ENCODE data around the gene ANO3.

The ANO3 gene

DNA sequence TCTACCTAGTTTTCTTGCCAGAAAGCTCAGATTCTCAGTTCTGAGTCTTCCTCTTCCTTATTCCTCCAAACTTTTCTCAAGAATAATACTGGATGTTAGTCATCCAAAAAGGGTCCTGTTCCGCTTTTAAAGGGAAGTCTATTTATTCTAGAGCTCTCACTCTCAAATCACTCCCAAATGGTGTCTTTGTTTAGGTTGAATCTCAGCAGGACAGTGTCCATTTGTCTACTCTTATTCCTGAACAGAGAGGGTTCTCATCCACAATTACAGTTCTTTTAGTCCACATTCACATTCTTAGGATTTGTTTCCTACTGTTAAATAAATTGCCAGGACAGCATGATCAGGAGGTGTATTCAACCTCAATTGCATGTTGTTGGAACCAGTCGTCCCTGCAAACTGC is 178.8 kb downstream of the ANO3 start:
- Histone ChIP-seq H2AFZ (no peak overlapping the region), H3K4me3 (ENCODE audit: low read depth, low read length) (no peak overlapping the region)

GRCh38 chr11:26512196-26512595 is 180.3 kb downstream of the ANO3 start:
- no peak for TF ChIP-seq CTCF (IDR thresholded peaks at IDR 0.05)
- no peak overlapping the region for H3K9ac ChIP-seq

More for the DNA sequence above, 178.8 kb downstream of the ANO3 start:
- H3K9ac ChIP-seq: no peak overlapping the region
- H3K4me1 ChIP-seq: no peaks in the 10 kb centered on the region
- no peaks in the 10 kb centered on the region for H3K36me3 ChIP-seq (ENCODE audit: control insufficient read depth, insufficient read depth, low read length)
- no peak overlapping the region for H3K4me2 ChIP-seq (ENCODE audit: low read length)
- TF ChIP-seq CTCF (IDR thresholded peaks at IDR 0.05): no peak
- H3K9me3 ChIP-seq (ENCODE audit: control insufficient read depth, low read length): no peaks in the 10 kb centered on the region
- no peaks in the 10 kb centered on the region for H3K27me3 ChIP-seq (ENCODE audit: control insufficient read depth, insufficient read depth, low read length)
- H3K79me2 ChIP-seq: no peaks in the 10 kb centered on the region
- no peak overlapping the region for H3K27ac ChIP-seq

GRCh38 chr11:26519469-26519868 is 187.5 kb downstream of the ANO3 start:
- Histone ChIP-seq H3K4me2 (ENCODE audit: low read length) (no peak overlapping the region), H3K9ac (no peak overlapping the region), H3K4me3 (ENCODE audit: low read depth, low read length) (no peak overlapping the region), H3K4me1 (no peaks in the 10 kb centered on the region), H3K27ac (no peak overlapping the region), H3K27me3 (ENCODE audit: control insufficient read depth, insufficient read depth, low read length) (no peaks in the 10 kb centered on the region), H2AFZ (no peak overlapping the region), H3K36me3 (ENCODE audit: control insufficient read depth, insufficient read depth, low read length) (no peaks in the 10 kb centered on the region), H3K79me2 (no peaks in the 10 kb centered on the region), H3K9me3 (ENCODE audit: control insufficient read depth, low read length) (no peaks in the 10 kb centered on the region)
- no peak for TF ChIP-seq CTCF (IDR thresholded peaks at IDR 0.05)

More at GRCh38 chr11:26512196-26512595, 180.3 kb downstream of the ANO3 start:
- Histone ChIP-seq H3K4me2 (ENCODE audit: low read length) (no peak overlapping the region), H3K4me3 (ENCODE audit: low read depth, low read length) (no peak overlapping the region), H2AFZ (no peak overlapping the region), H3K27ac (no peak overlapping the region), H3K4me1 (no peaks in the 10 kb centered on the region), H3K27me3 (ENCODE audit: control insufficient read depth, insufficient read depth, low read length) (no peaks in the 10 kb centered on the region), H3K9me3 (ENCODE audit: control insufficient read depth, low read length) (no peaks in the 10 kb centered on the region), H3K79me2 (no peaks in the 10 kb centered on the region), H3K36me3 (ENCODE audit: control insufficient read depth, insufficient read depth, low read length) (no peaks in the 10 kb centered on the region)

GRCh38 chr11:26522912-26523610 is 191.1 kb downstream of the ANO3 start:
- TF ChIP-seq CTCF (IDR thresholded peaks at IDR 0.05): no peak
- H2AFZ ChIP-seq: no peak overlapping the region
- H3K27ac ChIP-seq: no peak overlapping the region
- no peak overlapping the region for H3K9ac ChIP-seq
- H3K79me2 ChIP-seq: no peaks in the 10 kb centered on the region
- H3K27me3 ChIP-seq (ENCODE audit: control insufficient read depth, insufficient read depth, low read length): no peaks in the 10 kb centered on the region
- H3K36me3 ChIP-seq (ENCODE audit: control insufficient read depth, insufficient read depth, low read length): no peaks in the 10 kb centered on the region
- H3K9me3 ChIP-seq (ENCODE audit: control insufficient read depth, low read length): no peaks in the 10 kb centered on the region
- H3K4me3 ChIP-seq (ENCODE audit: low read depth, low read length): no peak overlapping the region
- no peaks in the 10 kb centered on the region for H3K4me1 ChIP-seq
- no peak overlapping the region for H3K4me2 ChIP-seq (ENCODE audit: low read length)

- no peaks in the 10 kb centered on the region for H3K4me1 ChIP-seq
- H3K27ac ChIP-seq: no peak overlapping the region
- TF ChIP-seq CTCF (IDR thresholded peaks at IDR 0.05): no peak
- H2AFZ ChIP-seq: no peak overlapping the region
- H3K79me2 ChIP-seq: no peaks in the 10 kb centered on the region
- H3K9me3 ChIP-seq (ENCODE audit: control insufficient read depth, low read length): no peaks in the 10 kb centered on the region
- no peak overlapping the region for H3K9ac ChIP-seq
- no peak overlapping the region for H3K4me3 ChIP-seq (ENCODE audit: low read depth, low read length)
- H3K27me3 ChIP-seq (ENCODE audit: control insufficient read depth, insufficient read depth, low read length): no peaks in the 10 kb centered on the region
- H3K36me3 ChIP-seq (ENCODE audit: control insufficient read depth, insufficient read depth, low read length): no peaks in the 10 kb centered on the region
- H3K4me2 ChIP-seq (ENCODE audit: low read length): no peak overlapping the region
Observed at GRCh38 chr11:26527685-26528084, 195.8 kb downstream of the ANO3 start.
